Activated B cell treated with CpG ODN at 0.5 μM for 24 hours (primary cell): Measurements from ENCODE around the gene TYMP. TPM values are rescaled to one million over a fixed set of nuclear protein-coding genes. Genes with fewer than 3 reads are reported as not detected.

Experiments
- ATAC-seq: fragments of 200-7000 bp; cut with Tn5 transposase; one replicate; pipeline ENCODE4 v1.10.0; 2021; ENCODE audit warnings: low read depth, mild to moderate bottlenecking, moderate library complexity
- CTCF ChIA-PET: fragments of 350-600 bp; sonication (Branson Sonifier 250); formaldehyde crosslinking; loops from one replicate; lab custom pipeline; 2021; ENCODE audit warnings: antibody characterized with exemption; lab: Charles Lee
- POLR2A ChIA-PET: fragments of 350-600 bp; sonication (Branson Sonifier 250); formaldehyde crosslinking; loops from one replicate; lab custom pipeline; 2021; ENCODE audit warnings: antibody characterized with exemption; lab: Charles Lee
- DNase-seq: peaks from one replicate; pipeline ENCODE4 v3.0.0; 2022
- H3K27ac Mint-ChIP-seq: one replicate; pipeline ENCODE4 v1.8.0; 2020; ENCODE audit warnings: mixed read lengths
- H3K27me3 Mint-ChIP-seq: one replicate; pipeline ENCODE4 v1.8.0; 2021; ENCODE audit warnings: mixed read lengths
- H3K36me3 Mint-ChIP-seq: one replicate; pipeline ENCODE4 v1.8.0; 2021; ENCODE audit warnings: low read depth, mixed read lengths
- H3K4me1 Mint-ChIP-seq: one replicate; pipeline ENCODE4 v1.8.0; 2021; ENCODE audit warnings: mixed read lengths
- H3K4me3 Mint-ChIP-seq: one replicate; pipeline ENCODE4 v1.8.0; 2020; ENCODE audit warnings: mild to moderate bottlenecking, mixed read lengths
- H3K9me3 Mint-ChIP-seq: one replicate; pipeline ENCODE4 v1.8.0; 2020; ENCODE audit warnings: mixed read lengths
- intact Hi-C: fragments of 100-400 bp; cut with micrococcal nuclease; formaldehyde crosslinking; loops from one replicate; pipeline ENCODE4 v1.15.1; 2024
- total RNA-seq: library from RNA; stranded (reverse); gene quantifications from 2 replicates; pipeline ENCODE4 v1.2.3, GENCODE V29; 2022
- TF ChIP-seq, protein P1 (sequence below): fragments of 200-600 bp; IDR thresholded peaks from one replicate; pipeline ENCODE4 v1.8.0; 2022; ENCODE audit warnings: antibody characterized with exemption, mild to moderate bottlenecking

The TYMP gene
- total RNA-seq, 1 donor from 2014 or later = 92.9 TPM

DNA sequence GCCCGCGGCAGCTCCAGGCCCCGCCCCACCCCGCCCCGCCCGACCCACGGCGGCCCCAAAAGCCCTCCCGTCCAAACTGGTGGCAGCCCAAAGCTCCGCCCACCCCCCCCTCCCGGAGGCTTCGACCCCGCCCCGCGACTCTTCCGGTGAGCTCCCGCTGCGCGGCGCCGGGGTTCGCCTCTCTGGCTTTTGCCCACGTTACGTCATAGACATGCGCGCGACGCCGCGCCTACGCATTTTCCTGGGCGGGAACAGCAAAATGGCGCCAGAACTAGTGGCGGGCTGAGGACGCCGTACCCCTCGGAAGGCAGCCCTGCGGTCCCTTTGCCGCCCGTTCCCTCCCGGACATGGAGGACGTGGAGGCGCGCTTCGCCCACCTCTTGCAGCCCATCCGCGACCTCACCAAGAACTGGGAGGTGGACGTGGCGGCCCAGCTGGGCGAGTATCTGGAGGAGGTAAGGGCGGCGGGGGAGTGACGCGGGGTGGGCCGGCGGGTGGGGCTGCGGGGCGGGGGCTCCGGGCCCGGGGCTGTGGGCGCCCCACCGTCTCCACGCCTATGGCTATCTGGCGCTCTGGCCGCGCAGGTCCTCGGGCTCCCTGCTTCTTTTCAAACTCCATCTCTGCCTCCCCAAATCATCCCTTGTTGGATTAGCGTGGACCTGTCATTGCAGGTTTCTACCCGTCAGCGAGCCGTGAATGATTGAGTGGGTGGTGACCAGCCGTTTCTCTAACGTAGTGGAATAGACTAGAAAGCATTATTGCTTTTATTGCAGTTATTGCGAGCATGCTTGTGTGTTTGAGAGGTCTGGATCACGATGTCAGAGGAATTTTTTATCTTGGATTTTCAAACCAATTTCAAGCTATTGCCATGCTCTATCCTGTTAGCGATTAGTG is 21.6 kb downstream of the TYMP start, which contains the start of gene NCAPH2:
NCAPH2 (plus strand) TSS at position 234 of the 894 bp plus-strand sequence; CDS start at position 348, 114 bp downstream.
- H3K27me3 Mint-ChIP-seq = no peaks in the 10 kb centered on the region
- TF ChIP-seq, protein P1, sequence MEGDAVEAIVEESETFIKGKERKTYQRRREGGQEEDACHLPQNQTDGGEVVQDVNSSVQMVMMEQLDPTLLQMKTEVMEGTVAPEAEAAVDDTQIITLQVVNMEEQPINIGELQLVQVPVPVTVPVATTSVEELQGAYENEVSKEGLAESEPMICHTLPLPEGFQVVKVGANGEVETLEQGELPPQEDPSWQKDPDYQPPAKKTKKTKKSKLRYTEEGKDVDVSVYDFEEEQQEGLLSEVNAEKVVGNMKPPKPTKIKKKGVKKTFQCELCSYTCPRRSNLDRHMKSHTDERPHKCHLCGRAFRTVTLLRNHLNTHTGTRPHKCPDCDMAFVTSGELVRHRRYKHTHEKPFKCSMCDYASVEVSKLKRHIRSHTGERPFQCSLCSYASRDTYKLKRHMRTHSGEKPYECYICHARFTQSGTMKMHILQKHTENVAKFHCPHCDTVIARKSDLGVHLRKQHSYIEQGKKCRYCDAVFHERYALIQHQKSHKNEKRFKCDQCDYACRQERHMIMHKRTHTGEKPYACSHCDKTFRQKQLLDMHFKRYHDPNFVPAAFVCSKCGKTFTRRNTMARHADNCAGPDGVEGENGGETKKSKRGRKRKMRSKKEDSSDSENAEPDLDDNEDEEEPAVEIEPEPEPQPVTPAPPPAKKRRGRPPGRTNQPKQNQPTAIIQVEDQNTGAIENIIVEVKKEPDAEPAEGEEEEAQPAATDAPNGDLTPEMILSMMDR = no peak
- ChIA-PET POLR2A (interaction anchor here (0.6 to 5.4 kb wide), 28 partner anchors 9 to 318 kb away, joined by 3 to 175 read pairs (median 6); partner anchors contain the start of genes ARSA, CHKB, DENND6B and HDAC10), CTCF (interaction anchor here (0.8 to 3.7 kb wide), 6 partner anchors 10 to 113 kb away, joined by 3 to 36 read pairs (median 4); partner anchors contain the start of gene SCO2)
- peak within 1 kb of the TSS; percentile 94 for H3K27ac Mint-ChIP-seq
- H3K36me3 Mint-ChIP-seq = peaks cover 22% of the 10 kb centered on the region
- H3K4me1 Mint-ChIP-seq = peaks cover 20% of the 10 kb centered on the region
- intact Hi-C loops = loop anchor here (1.0 kb wide), 8 partner anchors 17 to 264 kb away; partner anchors contain the start of genes CHKB, SBF1, SCO2 and SYCE3
- H3K4me3 Mint-ChIP-seq = peak within 1 kb of the TSS; percentile 94
- no peaks in the 10 kb centered on the region for H3K9me3 Mint-ChIP-seq
- DNase-seq (peak; percentile 96), ATAC-seq (peak; percentile 74)

DNA sequence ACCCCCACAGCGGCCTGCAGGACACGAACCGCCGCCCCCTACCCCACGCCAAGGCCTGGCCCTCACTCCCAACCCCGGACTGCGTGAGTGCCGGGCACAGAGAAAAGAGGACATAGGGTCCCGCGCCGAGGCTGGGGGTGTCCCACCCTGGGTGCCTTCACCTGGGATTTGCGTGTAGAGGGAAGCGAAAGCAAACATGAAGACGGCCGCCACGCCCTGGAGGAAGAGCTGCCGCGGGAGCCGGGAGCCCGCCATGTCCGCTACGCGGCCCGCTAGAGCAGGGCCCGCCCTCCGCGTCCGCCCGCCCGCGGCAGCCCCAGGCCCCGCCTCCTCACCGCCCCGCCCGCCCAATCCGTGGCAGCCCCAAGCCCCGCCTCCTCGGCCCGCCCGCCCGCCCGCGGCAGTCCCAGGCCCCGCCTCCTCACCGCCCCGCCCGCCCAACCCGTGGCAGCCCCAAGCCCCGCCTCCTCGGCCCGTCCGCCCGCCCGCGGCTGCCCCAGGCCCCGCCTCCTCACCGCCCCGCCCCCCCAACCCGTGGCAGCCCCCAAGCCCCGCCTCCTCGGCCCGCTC is 22.3 kb downstream of the TYMP start, which contains the start of gene LMF2:
LMF2 (minus strand) TSS at position 282 of the 570 bp plus-strand sequence; CDS start at position 255, 27 bp downstream.
- ATAC-seq (peak; percentile 77), DNase-seq (peak; percentile 90)
- Mint-ChIP-seq H3K27me3 (no peaks in the 10 kb centered on the region), H3K27ac (peak within 1 kb of the TSS; percentile 94), H3K36me3 (peaks cover 24% of the 10 kb centered on the region), H3K4me3 (peak within 1 kb of the TSS; percentile 94), H3K9me3 (no peaks in the 10 kb centered on the region), H3K4me1 (peaks cover 20% of the 10 kb centered on the region)
- ChIA-PET CTCF (interaction anchor here (0.8 to 3.7 kb wide), 6 partner anchors 9 to 113 kb away, joined by 3 to 36 read pairs (median 4); partner anchors contain the start of gene SCO2), POLR2A (interaction anchor here (0.6 to 5.4 kb wide), 27 partner anchors 9 to 317 kb away, joined by 3 to 175 read pairs (median 6); partner anchors contain the start of genes ARSA, CHKB, DENND6B and HDAC10)
- intact Hi-C loops = loop anchor here (1.0 kb wide), 3 partner anchors 32 to 37 kb away; partner anchors contain the start of gene SBF1
- TF ChIP-seq, protein P1 = no peak

GRCh38 chr22:50506611-50507420 is 23.0 kb downstream of the TYMP start:
- no peaks in the 10 kb centered on the region for H3K9me3 Mint-ChIP-seq
- H3K27me3 Mint-ChIP-seq = no peaks in the 10 kb centered on the region
- ChIA-PET POLR2A (interaction anchor here (1.1 to 5.4 kb wide), 12 partner anchors 9 to 316 kb away, joined by 3 to 175 read pairs (median 10); partner anchors contain the start of genes ARSA, CHKB, DENND6B and SCO2), CTCF (interaction anchor here (3.7 kb wide), 1 partner anchor 19 kb away, joined by 36 read pairs; the partner anchor contains the start of gene SCO2)
- H3K4me1 Mint-ChIP-seq = peaks cover 20% of the 10 kb centered on the region
- H3K36me3 Mint-ChIP-seq = peaks cover 19% of the 10 kb centered on the region
- peak overlapping the region; percentile 93 for H3K4me3 Mint-ChIP-seq
- peak overlapping the region; percentile 85 for H3K27ac Mint-ChIP-seq
- intact Hi-C loops = loop anchor here (1.0 kb wide), 3 partner anchors 32 to 37 kb away; partner anchors contain the start of gene SBF1
- TF ChIP-seq, protein P1 = no peak
- ATAC-seq (no peak), DNase-seq (no peak)

DNA sequence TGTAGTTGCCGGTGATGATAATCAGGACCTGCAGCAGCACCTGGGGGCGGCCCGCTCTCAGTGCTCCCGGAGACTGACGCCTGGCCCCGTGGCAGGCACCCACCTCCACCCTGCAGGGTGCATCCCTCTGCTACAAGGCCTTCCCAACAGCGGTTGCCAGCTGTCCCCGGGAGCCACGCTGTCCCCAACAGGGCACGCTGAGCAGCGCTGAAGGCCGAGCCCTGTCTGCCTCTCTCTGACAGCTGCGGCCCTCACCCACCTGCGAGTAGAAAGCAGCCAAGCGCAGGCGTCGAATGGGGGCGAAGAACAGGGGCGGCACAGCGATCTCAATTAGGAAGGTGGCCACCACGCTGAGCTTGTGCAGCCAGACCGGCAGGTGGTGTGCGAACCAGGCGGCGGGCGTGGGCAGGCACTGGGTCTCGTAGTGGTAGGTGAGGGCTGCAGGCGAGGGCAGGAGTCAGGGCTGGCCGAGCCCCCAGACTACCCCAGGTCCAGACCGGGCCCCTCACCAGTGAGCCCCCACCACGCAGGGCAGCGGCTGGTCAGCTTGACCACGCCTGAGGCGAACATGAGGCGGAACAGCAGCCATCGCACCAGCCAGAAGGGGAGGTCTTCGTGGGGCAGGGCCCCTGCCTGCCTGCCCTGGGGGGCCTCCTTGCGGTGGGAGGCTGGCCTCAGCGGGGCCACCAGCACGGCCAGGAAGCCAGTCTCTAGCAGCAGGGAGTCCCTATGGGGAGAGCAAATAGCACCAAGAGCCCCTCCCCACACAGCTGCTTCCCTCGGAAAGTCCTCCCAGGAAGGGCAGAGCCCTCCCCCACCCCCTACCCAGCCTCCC is 23.8 kb downstream of the TYMP start:
- DNase-seq (no peak), ATAC-seq (no peak)
- TF ChIP-seq, protein P1 = no peak
- intact Hi-C loops = no loop called here
- peaks cover 19% of the 10 kb centered on the region for H3K36me3 Mint-ChIP-seq
- peak overlapping the region; percentile 93 for H3K4me3 Mint-ChIP-seq
- H3K27ac Mint-ChIP-seq = no peak overlapping the region
- peaks cover 20% of the 10 kb centered on the region for H3K4me1 Mint-ChIP-seq
- ChIA-PET CTCF (no interaction called here), POLR2A (interaction anchor here (2.7 to 5.4 kb wide), 2 partner anchors 21 to 26 kb away, joined by 19 to 175 read pairs; partner anchors contain the start of genes SCO2 and TYMP)
- no peaks in the 10 kb centered on the region for H3K9me3 Mint-ChIP-seq
- H3K27me3 Mint-ChIP-seq = no peaks in the 10 kb centered on the region
